Neural cell (in vitro differentiated cells): ENCODE data around the gene ANKRD10. TPM values are rescaled to one million over a fixed set of nuclear protein-coding genes. Genes with fewer than 3 reads are reported as not detected.

Source experiments
- H2AFZ ChIP-seq: fragments of 200-600, 300-800 bp; sonication (generic), shearing (Covaris generic); 2 replicates; pipeline ENCODE4 v1.6.0; 2014; ENCODE audit warnings: low read depth, mild to moderate bottlenecking, antibody characterized with exemption, low read length, moderate library complexity
- H3F3A ChIP-seq: fragments of 200-600 bp; shearing (Covaris generic); 2 replicates; pipeline ENCODE4 v1.6.1; 2016; ENCODE audit warnings: mild to moderate bottlenecking, moderate library complexity, mixed read lengths, antibody characterized with exemption, low read length; ENCODE audit not compliant: insufficient read depth, poor library complexity, severe bottlenecking
- H3K27ac ChIP-seq: fragments of 200-600, 300-800 bp; sonication (generic), shearing (Covaris generic); 2 replicates; pipeline ENCODE4 v1.5.1; 2014; ENCODE audit warnings: mild to moderate bottlenecking, low read length, moderate library complexity
- H3K27me3 ChIP-seq: fragments of 300-800, 200-600 bp; sonication (generic), shearing (Covaris generic); 2 replicates; pipeline ENCODE4 v1.6.0; 2014; ENCODE audit warnings: mild to moderate bottlenecking, low read depth, low read length, moderate library complexity; ENCODE audit not compliant: insufficient read depth
- H3K36me3 ChIP-seq: fragments of 300-800, 200-600 bp; sonication (generic), shearing (Covaris generic); 2 replicates; pipeline ENCODE4 v1.5.1; 2014; ENCODE audit warnings: mild to moderate bottlenecking, antibody characterized with exemption, low read length, moderate library complexity; ENCODE audit not compliant: insufficient read depth
- H3K4me2 ChIP-seq: fragments of 300-800, 200-600 bp; sonication (generic), shearing (Covaris generic); 2 replicates; pipeline ENCODE4 v1.6.0; 2014; ENCODE audit warnings: mild to moderate bottlenecking, low read length
- H3K4me3 ChIP-seq: fragments of 300-800, 200-600 bp; sonication (generic), shearing (Covaris generic); 2 replicates; pipeline ENCODE4 v1.5.1; 2014; ENCODE audit warnings: mild to moderate bottlenecking, low read length, moderate library complexity
- H3K79me2 ChIP-seq: fragments of 200-600 bp; shearing (Covaris generic); replicated peaks from 2 replicates; pipeline ENCODE4 v1.6.0; 2014; ENCODE audit warnings: mild to moderate bottlenecking, low read length, moderate library complexity; ENCODE audit not compliant: insufficient read depth
- H3K9ac ChIP-seq: fragments of 300-800, 200-600 bp; sonication (generic), shearing (Covaris generic); 2 replicates; pipeline ENCODE4 v1.6.1; 2016; ENCODE audit warnings: mild to moderate bottlenecking, low read length, mixed read lengths
- H3K9me2 ChIP-seq: fragments of 200-600 bp; shearing (Covaris generic); 2 replicates; pipeline ENCODE4 v1.6.1; 2016; ENCODE audit warnings: mild to moderate bottlenecking, low read length, mixed read lengths; ENCODE audit not compliant: insufficient read depth
- H3K9me3 ChIP-seq: fragments of 200-600, 300-800 bp; sonication (generic), shearing (Covaris generic); 2 replicates; pipeline ENCODE4 v1.6.1; 2016; ENCODE audit warnings: mild to moderate bottlenecking, mixed run types, low read length, moderate library complexity, mixed read lengths
- H4K20me1 ChIP-seq: fragments of 200-600 bp; shearing (Covaris generic); 2 replicates; pipeline ENCODE4 v1.6.1; 2016; ENCODE audit warnings: mild to moderate bottlenecking, mixed run types; ENCODE audit not compliant: insufficient read depth
- CTCF ChIP-seq: fragments of 450-650 bp; IDR thresholded peaks from 2 replicates; pipeline ENCODE4 v1.5.1; 2014; ENCODE audit warnings: antibody characterized with exemption, mild to moderate bottlenecking, moderate library complexity; ENCODE audit not compliant: poor library complexity, severe bottlenecking
- EP300 ChIP-seq: fragments of 450-650 bp; conservative IDR thresholded peaks from 2 replicates; pipeline ENCODE4 v1.6.1; 2014; ENCODE audit warnings: antibody characterized with exemption, mild to moderate bottlenecking, moderate library complexity; ENCODE audit not compliant: poor library complexity, severe bottlenecking
- EZH2 ChIP-seq: fragments of 200-600, 300-800 bp; shearing (Covaris generic), sonication (generic); IDR thresholded peaks from 2 replicates; pipeline ENCODE4 v1.6.1; 2014; ENCODE audit warnings: antibody characterized with exemption, low read length, borderline replicate concordance, mild to moderate bottlenecking; ENCODE audit not compliant: insufficient read depth, poor library complexity, severe bottlenecking
- MXI1 ChIP-seq: fragments of 450-650 bp; conservative IDR thresholded peaks from 2 replicates; pipeline ENCODE4 v1.6.1; 2014; ENCODE audit warnings: antibody characterized with exemption, mild to moderate bottlenecking; ENCODE audit not compliant: poor library complexity, severe bottlenecking
- POLR2AphosphoS5 ChIP-seq: IDR thresholded peaks from 2 replicates; pipeline ENCODE4 v1.6.1; 2012
- RAD21 ChIP-seq: fragments of 450-650 bp; conservative IDR thresholded peaks from 2 replicates; pipeline ENCODE4 v1.6.1; 2014; ENCODE audit warnings: antibody characterized with exemption, mild to moderate bottlenecking, moderate library complexity
- REST ChIP-seq: IDR thresholded peaks from 2 replicates; pipeline ENCODE4 v1.6.1; 2012; ENCODE audit warnings: borderline replicate concordance
- SMC3 ChIP-seq: fragments of 450-650 bp; conservative IDR thresholded peaks from 2 replicates; pipeline ENCODE4 v1.6.1; 2014; ENCODE audit warnings: antibody characterized with exemption, mild to moderate bottlenecking, moderate library complexity; ENCODE audit not compliant: poor library complexity
- TAF1 ChIP-seq: IDR thresholded peaks from 2 replicates; pipeline ENCODE4 v1.6.1; 2012; ENCODE audit warnings: low read depth
- polyA plus RNA-seq: library from polyadenylated mRNA; depleted of rRNA; stranded (reverse); fragments of >200 nt; gene quantifications from 2 replicates; pipeline ENCODE4 v1.2.3, GENCODE V29; 2014

Gene ANKRD10
- polyA plus RNA-seq, 1 donor from 2014 or later = 564 TPM

- TF ChIP-seq REST = no peak
- TF ChIP-seq CTCF = no peak
- TF ChIP-seq EZH2 = no peak
- TF ChIP-seq MXI1 = no peak
- TF ChIP-seq TAF1 = no peak
- no peak for TF ChIP-seq POLR2AphosphoS5
- no peak for TF ChIP-seq SMC3
- TF ChIP-seq RAD21 = no peak
- TF ChIP-seq EP300 = no peak
- H3K4me3 ChIP-seq = no peak overlapping the region
- no peak overlapping the region for H3K9ac ChIP-seq
- no peak overlapping the region for H3K4me2 ChIP-seq
- no peaks in the 10 kb centered on the region for H3K9me2 ChIP-seq
- no peaks in the 10 kb centered on the region for H4K20me1 ChIP-seq
- no peaks in the 10 kb centered on the region for H3K9me3 ChIP-seq
- no peaks in the 10 kb centered on the region for H3K27me3 ChIP-seq
- H3K27ac ChIP-seq = no peak overlapping the region
- H2AFZ ChIP-seq = no peak overlapping the region
- no peaks in the 10 kb centered on the region for H3K79me2 ChIP-seq
- H3F3A ChIP-seq = no peaks in the 10 kb centered on the region
- no peaks in the 10 kb centered on the region for H3K36me3 ChIP-seq
Measured at GRCh38 chr13:110832531-110832930, 82.3 kb downstream of the ANKRD10 start.

GRCh38 chr13:110832205-110832479 lies 82.7 kb downstream of the ANKRD10 start:
- TF ChIP-seq RAD21 = no peak
- TF ChIP-seq REST = no peak
- TF ChIP-seq TAF1 = no peak
- no peak for TF ChIP-seq EP300
- TF ChIP-seq CTCF = no peak
- no peak for TF ChIP-seq MXI1
- TF ChIP-seq EZH2 = no peak
- no peak for TF ChIP-seq SMC3
- TF ChIP-seq POLR2AphosphoS5 = no peak
- H3K9me3 ChIP-seq = no peaks in the 10 kb centered on the region

More at GRCh38 chr13:110832205-110832479, 82.7 kb downstream of the ANKRD10 start:
- H2AFZ ChIP-seq = no peak overlapping the region
- no peaks in the 10 kb centered on the region for H3F3A ChIP-seq
- H4K20me1 ChIP-seq = no peaks in the 10 kb centered on the region
- no peaks in the 10 kb centered on the region for H3K9me2 ChIP-seq
- H3K36me3 ChIP-seq = no peaks in the 10 kb centered on the region
- no peak overlapping the region for H3K4me2 ChIP-seq
- no peak overlapping the region for H3K4me3 ChIP-seq
- no peaks in the 10 kb centered on the region for H3K27me3 ChIP-seq
- H3K9ac ChIP-seq = no peak overlapping the region
- H3K79me2 ChIP-seq = no peaks in the 10 kb centered on the region
- H3K27ac ChIP-seq = no peak overlapping the region
